PFSK-1 (cell line): ENCODE results near the gene S100A9.

ENCODE experiments used
- FOXP2 ChIP-seq: optimal IDR thresholded peaks from 2 replicates; pipeline ENCODE3; 2011; ENCODE audit warnings: borderline replicate concordance, control low read depth, inconsistent platforms; ENCODE audit not compliant: insufficient read depth; ENCODE audit errors: extremely low read length, extremely low read depth
- POLR2AphosphoS5 ChIP-seq: IDR thresholded peaks from 2 replicates; pipeline ENCODE4 v1.6.1; 2012; ENCODE audit warnings: low read depth, mild to moderate bottlenecking, control low read depth, low read length, moderate library complexity
- REST ChIP-seq, 2 experiments: IDR thresholded peaks; 2 replicates each; pipeline versions ENCODE4 v1.6.1 to v1.8.0; 2011 to 2012; ENCODE audit warnings: low read depth in 2 of 2, low read length in 2 of 2, control low read depth in 1 of 2, inconsistent platforms in 1 of 2, mild to moderate bottlenecking in 1 of 2, moderate library complexity in 1 of 2; ENCODE audit not compliant: insufficient read depth in 1 of 2
- SIN3A ChIP-seq: IDR thresholded peaks from 2 replicates; pipeline ENCODE4 v1.6.1; 2012; ENCODE audit warnings: mild to moderate bottlenecking, low read length, moderate library complexity, borderline replicate concordance; ENCODE audit not compliant: insufficient read depth
- TAF1 ChIP-seq: IDR thresholded peaks from 2 replicates; pipeline ENCODE4 v1.6.1; 2012; ENCODE audit warnings: low read length, control low read depth, borderline replicate concordance; ENCODE audit not compliant: insufficient read depth

Gene S100A9

DNA sequence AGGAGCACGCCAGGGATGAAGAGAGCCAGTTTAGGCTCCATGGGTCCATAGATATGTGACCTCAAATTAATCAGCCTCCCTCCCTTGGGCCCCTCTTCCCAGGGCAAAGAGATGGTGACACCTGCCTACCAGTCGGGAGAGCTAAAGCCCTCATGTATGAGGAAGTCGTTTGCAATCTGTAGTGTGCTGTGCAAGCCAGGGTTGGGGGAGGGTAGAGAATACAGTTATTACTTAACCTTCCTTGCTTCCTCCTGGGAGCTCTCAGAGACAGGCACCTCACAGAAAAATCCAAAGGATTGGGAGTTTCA lies 13.0 kb upstream of the S100A9 start:
- no peak for TF ChIP-seq FOXP2

- TF ChIP-seq FOXP2 (no peak), TAF1 (no peak), POLR2AphosphoS5 (no peak), REST (IDR thresholded peaks at IDR 0.05; ENCODE audit: insufficient read depth in 1 of 2, low read depth in 2 of 2, low read length in 2 of 2) (no peak), SIN3A (no peak)
Measured at GRCh38 chr1:153345187-153346076, 12.2 kb upstream of the S100A9 start.

GRCh38 chr1:153346077-153346723 lies 11.5 kb upstream of the S100A9 start:
- TF ChIP-seq TAF1 (no peak), SIN3A (no peak), POLR2AphosphoS5 (no peak), REST (IDR thresholded peaks at IDR 0.05; ENCODE audit: insufficient read depth in 1 of 2, low read depth in 2 of 2, low read length in 2 of 2) (no peak), FOXP2 (no peak)

DNA sequence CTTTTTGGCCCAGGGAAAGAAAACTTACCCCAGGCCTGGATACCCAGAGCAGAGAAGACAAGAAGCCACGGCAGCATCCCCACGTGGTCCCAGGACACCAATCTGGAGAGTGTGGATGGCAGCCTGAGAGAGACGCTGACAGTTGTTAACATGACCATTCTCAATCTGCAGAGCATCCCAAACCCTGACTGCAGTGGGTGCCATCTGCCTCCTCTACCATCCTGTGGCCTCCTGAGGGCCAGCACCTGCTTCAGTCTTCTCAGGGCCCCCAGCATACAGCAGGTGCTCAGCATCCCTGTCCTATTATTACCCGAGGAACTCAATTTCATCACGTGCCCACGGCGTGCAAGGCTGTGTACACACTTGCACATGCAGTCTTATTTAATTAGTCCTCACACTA lies 9.8 kb upstream of the S100A9 start:
- TF ChIP-seq TAF1 (no peak), SIN3A (no peak), FOXP2 (no peak), REST (IDR thresholded peaks at IDR 0.05; ENCODE audit: insufficient read depth in 1 of 2, low read depth in 2 of 2, low read length in 2 of 2) (no peak), POLR2AphosphoS5 (no peak)

DNA sequence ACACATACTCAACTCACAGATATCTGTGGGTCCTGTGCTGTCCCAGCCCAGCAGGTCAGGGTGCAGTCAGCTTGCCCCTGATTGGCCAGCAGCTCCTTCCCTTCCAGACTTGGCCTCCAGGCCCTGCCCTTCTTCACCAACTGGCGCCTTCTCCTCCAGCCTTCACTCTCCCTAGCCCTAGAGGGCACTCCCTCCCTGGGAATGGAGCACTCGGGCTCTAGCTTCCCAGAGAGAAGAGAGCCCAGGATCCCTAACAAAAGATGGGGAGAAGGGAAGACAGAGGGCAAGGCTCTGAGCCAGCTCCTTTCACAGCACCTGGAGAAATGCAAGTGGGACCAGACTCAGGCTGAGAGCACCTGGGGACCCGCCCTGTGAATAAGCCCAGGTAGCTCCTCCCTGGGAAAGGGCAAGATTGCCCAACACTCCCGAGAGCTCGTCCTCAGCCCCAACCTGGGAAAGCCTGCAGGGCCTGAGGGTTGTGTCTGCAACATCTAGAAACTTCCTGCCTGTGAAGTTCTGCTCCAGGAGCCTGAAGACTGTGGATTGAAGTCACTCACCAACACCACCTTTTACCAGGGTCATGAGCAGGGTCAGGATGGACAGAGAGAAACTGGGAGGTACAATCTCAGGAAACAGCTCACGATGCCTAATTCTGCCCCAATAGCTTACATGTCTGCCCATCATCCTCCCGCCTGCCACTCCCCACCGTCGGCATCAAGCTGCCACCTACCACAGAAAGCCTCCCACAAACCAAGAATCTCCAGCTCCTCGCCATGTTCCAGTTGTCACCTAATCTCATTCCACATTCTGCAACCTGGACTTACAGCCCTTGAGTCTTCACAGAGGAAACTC lies 8.9 kb upstream of the S100A9 start, which contains the start of gene PGLYRP4:
Gene PGLYRP4 (minus strand): TSS at position 331 of the 852 bp plus-strand sequence. CDS start 909 bp downstream, outside the sequence.
- TF ChIP-seq TAF1 (no peak), REST (IDR thresholded peaks at IDR 0.05; ENCODE audit: insufficient read depth in 1 of 2, low read depth in 2 of 2, low read length in 2 of 2) (no peak), POLR2AphosphoS5 (no peak), SIN3A (no peak), FOXP2 (no peak)
